HEK293 (cell line): ENCODE measurements around the gene GNL3.

ENCODE experiments used
- ZNF10 ChIP-seq: fragments of 450-650 bp; formaldehyde crosslinking; IDR thresholded peaks from 2 replicates; pipeline ENCODE4 v1.5.1; 2017; ENCODE audit warnings: missing biosample characterization, missing genetic modification characterization
- ZNF324 ChIP-seq: fragments of 450-650 bp; formaldehyde crosslinking; IDR thresholded peaks from 2 replicates; pipeline ENCODE4 v1.5.1; 2016; ENCODE audit warnings: missing biosample characterization, missing genetic modification characterization
- ZNF510 ChIP-seq: fragments of 450-650 bp; formaldehyde crosslinking; IDR thresholded peaks from 2 replicates; pipeline ENCODE4 v1.5.1; 2018; ENCODE audit warnings: mild to moderate bottlenecking, missing genetic modification characterization, missing biosample characterization; ENCODE audit not compliant: insufficient replicate concordance
- ZXDB ChIP-seq: fragments of 450-650 bp; formaldehyde crosslinking; IDR thresholded peaks from 2 replicates; pipeline ENCODE4 v1.5.1; 2016; ENCODE audit warnings: missing biosample characterization, missing genetic modification characterization
- TF ChIP-seq, protein P1 (sequence below): fragments of 450-650 bp; formaldehyde crosslinking; IDR thresholded peaks from 2 replicates; pipeline ENCODE4 v1.5.1; 2016; ENCODE audit warnings: missing biosample characterization, missing genetic modification characterization

DNA sequence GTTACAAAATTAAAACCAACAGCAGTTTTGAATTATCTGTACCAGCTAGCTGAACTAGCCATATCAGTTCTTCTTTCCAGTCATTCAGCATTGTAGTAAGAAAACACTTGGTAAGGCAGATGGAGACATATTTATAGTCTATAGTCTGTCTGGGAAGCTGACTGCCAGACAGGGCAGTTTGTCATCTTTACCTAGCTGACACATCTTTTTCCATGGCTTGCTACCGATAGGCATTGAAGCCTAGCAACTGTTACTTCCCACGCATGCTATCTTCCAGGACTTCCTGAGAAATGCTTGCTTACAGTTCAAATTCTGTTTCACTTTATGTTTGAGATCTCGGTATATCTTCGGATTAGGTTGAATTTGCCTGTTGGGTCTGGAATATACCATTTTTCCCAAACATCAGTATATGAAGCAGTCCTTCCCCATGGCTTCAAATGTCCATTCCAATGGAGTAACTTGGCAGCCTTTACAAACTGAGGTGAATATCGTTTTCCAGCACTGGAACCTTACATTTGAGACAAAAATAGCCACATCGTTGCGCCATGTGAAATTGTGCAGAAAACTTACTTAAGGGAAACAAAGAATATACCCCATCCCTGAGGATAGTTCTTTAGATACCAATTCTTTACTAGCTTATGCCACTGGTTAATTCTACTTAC lies 8.8 kb downstream of the GNL3 start:
- no peak for TF ChIP-seq ZNF324
- TF ChIP-seq ZNF510 (tag by site-specific recombination), result no peak
- no peak for TF ChIP-seq ZXDB
- TF ChIP-seq ZNF10 (tag by site-specific recombination), result no peak
- TF ChIP-seq, protein P1, sequence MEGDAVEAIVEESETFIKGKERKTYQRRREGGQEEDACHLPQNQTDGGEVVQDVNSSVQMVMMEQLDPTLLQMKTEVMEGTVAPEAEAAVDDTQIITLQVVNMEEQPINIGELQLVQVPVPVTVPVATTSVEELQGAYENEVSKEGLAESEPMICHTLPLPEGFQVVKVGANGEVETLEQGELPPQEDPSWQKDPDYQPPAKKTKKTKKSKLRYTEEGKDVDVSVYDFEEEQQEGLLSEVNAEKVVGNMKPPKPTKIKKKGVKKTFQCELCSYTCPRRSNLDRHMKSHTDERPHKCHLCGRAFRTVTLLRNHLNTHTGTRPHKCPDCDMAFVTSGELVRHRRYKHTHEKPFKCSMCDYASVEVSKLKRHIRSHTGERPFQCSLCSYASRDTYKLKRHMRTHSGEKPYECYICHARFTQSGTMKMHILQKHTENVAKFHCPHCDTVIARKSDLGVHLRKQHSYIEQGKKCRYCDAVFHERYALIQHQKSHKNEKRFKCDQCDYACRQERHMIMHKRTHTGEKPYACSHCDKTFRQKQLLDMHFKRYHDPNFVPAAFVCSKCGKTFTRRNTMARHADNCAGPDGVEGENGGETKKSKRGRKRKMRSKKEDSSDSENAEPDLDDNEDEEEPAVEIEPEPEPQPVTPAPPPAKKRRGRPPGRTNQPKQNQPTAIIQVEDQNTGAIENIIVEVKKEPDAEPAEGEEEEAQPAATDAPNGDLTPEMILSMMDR (tag by site-specific recombination), result no peak
